G401.6 (cell line): Measurements from ENCODE around the gene PLEKHG1.

Source experiments
- FAIRE-seq: peaks from 2 replicates; lab custom pipeline; 2012; peaks lifted over from hg19 to GRCh38; lab: Jason Lieb, UNC

Gene PLEKHG1

GRCh38 chr6:150599199-150600009, at the start of gene PLEKHG1:
PLEKHG1 (plus strand) TSS chr6:150599885; CDS start chr6:150733682, 133,797 bp downstream.
- FAIRE-seq: no peak

GRCh38 chr6:150550244-150550643, 49.4 kb upstream of the PLEKHG1 start:
- no peak for FAIRE-seq

DNA sequence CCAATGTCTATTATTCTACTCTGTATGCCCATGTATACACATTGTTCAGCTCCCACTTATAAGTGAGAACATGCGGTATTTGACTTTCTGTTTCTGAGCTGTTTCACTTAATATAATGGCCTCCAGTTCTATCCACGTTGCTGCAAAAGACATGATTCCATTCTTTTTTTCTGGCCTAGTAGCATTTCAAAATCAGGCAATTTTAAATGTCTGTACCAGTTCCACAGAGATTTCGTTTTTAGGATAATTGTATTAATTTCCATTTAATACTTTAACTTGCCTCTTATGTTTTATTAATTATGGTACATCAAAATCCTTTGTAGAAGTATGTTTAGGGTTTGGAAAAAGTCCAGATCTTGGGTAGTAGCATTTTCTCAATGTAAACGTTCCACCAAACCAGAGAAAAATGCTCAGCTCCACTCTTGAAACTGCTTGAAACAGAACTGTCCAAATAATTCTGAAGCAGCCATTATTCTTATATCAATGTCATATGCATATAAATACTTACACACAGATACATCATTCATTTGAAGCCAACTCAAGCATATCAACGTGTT, 42.6 kb upstream of the PLEKHG1 start:
- FAIRE-seq: no peak

DNA sequence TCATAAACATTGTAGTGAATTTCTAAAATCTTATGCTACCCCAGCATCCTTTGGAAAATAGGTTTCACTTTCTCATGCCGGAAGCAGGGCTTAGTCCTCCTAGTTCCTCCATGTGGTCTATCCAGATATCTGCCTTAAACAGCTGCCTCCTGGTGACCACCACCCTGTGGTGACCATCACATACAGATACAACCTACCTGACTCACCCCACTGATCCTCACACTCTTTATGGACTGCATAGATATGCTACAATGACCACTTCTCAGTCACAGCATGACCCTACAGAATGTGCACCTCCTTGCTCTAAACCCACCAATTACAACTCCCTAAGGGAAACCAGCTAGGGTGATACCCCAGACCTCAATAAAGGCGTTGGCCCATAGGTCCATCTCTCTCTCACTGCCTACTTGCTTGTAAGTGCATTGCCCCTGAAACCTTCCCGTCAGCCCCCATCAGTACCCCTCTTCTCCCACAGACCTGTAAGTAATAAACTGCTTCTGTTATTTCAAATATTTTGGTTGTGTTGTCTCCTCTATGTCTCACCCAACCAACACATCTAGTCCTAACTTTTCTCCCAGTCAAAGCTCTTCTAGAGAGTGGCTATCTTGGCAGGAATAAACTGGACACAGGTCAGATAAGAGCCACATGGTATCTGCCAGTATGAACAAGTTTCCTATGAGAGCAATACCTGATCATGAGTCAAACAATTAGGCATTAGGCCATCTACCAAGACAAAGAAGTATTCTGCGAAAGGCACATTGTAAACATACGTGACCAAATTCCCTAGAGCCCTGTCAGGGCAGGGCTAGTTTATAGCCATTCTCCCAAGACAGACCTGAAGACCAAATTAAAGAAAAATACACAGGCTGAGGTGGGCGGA, 39.4 kb upstream of the PLEKHG1 start:
- FAIRE-seq: no peak

DNA sequence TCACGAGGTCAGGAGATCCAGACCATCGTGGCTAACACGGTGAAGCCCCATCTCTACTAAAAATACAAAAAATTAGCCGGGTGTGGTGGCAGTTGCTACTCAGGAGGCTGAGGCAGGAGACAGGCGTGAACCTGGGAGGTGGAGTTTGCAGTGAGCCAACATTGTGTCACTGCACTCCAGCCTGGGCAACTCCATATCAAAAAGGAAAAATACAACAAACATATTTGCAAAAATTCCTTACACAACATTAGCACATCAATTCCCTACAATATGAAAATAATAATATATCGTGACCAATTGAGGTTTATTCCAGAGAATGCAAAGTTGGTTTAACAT, 38.8 kb upstream of the PLEKHG1 start:
- FAIRE-seq: no peak

DNA sequence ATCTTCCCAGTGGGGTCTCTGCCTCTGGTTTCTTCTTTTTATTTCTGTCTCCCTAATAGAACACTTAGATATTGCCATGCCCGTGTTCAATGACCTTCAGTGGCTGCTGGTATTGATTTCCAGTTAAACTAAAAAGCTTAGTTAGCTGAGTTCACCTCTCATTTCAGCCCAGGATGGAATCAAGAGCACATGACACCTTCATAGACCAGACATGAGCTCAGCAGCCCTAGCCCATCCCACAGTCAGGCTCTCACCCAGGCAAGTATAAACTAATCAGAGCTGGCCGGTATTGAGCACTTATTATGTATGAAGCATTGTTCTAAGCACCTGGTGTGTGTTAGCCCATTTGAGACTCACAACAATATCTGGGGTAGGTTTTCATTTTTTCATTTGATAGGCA, 33.7 kb upstream of the PLEKHG1 start:
- no peak for FAIRE-seq

- no peak for FAIRE-seq
These were observed 33.2 kb upstream of the PLEKHG1 start for GRCh38 chr6:150566486-150566885.

DNA sequence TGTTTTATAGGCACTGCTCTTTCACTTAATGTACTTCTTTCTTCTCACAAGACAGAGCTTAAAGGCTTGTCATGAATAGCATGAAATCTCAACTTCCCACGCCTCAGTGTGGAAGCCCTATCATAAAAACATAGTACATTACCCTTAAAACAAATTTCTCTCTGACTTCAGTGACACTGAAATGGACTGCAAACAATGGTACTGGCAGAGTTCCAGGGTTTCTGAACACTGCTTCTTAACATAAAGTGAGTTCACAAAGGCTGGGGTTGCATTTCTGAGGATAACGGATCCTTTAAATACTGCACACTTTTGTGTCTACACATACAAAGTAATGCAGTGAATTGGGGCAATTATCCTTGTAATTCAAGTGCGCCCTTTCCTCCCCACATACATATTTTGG, 32.3 kb upstream of the PLEKHG1 start:
- no peak for FAIRE-seq

DNA sequence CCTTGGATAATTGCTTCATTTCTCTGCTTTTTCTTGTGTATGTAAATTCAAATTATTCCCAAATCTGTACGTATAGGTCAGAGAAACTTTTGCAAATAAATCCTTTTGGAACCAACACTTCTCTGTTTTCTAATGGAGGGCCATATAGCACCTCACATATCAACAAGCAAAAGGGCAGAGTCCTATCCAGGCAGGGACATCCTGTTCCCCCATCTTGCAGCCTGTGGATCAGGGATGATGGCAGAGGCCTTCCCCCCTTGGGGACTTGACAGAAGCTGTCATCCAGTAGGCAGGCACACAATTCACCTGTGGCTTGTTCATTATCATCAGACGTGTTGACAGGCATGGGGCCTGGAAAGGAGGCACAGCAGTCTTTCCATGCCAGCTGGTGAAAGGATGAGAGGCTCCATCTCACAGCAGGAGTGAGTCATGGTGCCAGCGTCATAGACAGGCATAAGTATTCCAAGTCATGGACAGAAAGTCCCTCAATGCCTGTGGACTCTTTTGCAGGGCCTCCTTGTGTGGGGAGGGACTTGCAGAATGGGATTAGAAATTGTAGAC, 31.8 kb upstream of the PLEKHG1 start:
- FAIRE-seq: no peak

DNA sequence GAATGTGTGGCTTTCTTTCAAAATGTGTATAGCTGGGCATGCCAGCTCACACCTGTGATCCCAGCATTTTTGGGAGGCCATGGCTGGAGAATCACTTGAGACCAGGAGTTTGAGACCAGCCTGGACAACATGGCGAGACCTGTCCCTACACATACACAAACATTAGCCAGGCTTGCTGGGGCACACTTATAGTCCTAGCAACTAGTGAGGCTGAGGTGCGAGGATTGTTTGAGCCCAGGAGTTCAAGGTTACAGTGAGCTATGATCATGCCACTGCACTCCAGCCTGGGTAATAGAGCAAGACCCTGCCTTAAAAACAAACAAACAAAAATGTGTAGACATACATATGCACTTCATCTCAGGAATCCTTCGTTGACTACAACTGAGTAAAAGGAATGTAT, 31.1 kb upstream of the PLEKHG1 start:
- no peak for FAIRE-seq

DNA sequence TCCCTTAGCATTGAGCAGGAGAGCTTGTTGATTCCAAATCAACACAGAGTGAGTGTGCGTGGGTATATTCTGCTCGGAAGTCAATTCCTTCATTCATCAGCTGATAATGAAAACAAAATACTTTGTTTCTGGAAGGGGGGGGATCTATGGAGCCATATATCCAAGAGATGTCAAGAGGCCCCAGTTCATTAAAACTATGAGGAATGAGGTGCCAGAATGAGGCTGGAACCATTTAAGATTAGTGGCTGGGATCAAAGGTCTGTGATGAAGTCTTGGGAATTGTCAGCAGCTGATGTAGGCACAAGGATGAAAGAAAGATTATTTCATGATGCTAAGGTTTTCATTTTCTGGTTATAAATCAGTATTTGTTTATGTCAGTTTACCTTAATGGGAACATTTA, 30.5 kb upstream of the PLEKHG1 start:
- FAIRE-seq: no peak

DNA sequence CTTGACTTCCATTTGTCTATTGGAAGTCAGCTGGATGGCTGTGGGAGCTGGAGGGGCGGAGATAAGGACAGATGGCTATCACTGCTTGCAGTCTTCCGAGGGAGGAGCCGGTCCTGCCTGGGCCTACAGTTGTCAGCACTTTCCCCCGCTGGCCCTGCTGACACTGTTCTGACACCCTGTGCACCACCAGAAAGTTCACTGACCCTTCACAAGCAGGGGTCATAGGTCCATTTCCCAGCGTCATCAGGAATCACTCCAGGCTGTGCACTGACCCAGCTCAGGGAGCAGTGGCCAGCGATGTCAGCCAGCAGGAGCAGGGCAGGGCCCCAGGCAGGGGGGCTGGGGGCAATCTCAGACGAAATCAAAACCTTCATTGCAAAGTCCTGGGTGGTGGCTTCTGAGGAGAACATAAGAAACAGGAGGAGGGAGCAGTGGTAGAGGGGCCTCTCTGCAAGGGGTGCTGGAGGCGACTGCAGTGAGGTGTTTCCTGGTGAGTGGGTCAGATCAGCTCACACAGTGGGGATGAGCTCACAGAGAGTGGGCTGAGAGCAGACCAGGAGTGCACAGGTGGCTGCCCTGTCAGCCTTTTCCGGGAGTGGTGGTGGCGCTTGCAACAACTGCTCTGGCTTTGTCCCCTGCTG, 26.5 kb upstream of the PLEKHG1 start:
- no peak for FAIRE-seq

DNA sequence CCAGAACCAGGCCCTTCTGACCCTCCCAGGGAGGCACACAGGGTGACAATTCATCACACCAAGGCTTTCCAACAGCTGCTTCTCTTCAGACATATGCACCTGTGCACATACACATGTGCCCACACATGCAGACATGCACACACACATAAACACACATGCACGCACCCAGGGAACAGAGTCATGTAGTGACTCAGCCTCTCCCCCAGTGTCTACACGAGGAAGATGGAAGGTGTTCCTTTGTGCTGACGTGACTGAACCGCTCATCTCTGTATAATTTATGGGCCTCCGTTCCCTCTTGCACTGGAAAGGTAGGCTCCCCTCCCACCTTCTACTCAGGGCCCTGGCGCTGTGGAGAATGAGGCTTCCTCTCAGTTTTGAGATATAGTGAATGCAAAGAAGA, 23.8 kb upstream of the PLEKHG1 start:
- no peak for FAIRE-seq

DNA sequence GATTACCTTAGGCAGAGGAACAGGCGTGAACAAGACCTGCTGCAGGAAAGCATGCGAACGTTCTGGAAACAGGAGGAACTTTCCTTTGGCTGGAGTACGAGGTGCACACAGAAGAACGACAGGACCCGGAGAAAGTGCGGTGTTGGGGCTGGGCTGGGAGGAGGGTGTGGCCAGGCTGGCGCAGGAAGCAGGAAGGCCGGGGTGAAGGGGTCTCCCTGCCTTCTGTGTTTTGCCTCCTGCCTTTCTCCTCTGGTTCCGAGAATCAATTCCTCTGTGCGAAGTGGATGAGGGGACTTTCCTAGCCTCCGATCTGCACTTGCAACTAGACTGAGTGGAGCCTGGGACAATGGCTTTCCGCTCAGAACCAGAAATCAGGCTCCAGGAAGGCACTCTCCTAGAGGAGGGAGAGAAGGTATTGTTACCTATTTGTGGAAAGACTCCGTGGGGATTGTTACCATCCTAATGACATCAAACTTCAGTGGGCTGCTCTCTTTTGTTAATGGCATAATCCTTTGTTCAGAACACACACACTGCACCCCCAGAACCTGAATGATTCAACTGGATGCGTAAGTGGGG, 22.9 kb upstream of the PLEKHG1 start:
- no peak for FAIRE-seq

DNA sequence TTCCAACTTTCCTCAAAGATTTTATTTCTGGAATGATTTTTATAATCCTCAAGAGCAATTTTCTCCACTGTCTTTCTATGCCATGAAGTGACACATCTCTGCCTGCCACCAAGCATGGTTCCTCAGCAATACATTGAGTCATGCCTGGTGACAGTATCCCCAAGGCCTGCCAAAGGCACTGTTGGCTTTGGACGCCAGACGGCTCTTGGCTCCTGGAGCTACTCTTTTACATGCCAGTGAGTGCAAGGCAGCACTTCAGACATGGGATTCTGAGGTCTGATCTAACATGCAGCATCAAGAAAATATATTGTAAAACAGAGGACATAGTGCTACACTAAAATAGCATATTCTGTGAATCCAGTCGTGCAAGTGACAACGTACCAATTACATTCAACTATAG, 20.1 kb upstream of the PLEKHG1 start:
- FAIRE-seq: no peak

GRCh38 chr6:150580489-150580888, 19.2 kb upstream of the PLEKHG1 start:
- no peak for FAIRE-seq

DNA sequence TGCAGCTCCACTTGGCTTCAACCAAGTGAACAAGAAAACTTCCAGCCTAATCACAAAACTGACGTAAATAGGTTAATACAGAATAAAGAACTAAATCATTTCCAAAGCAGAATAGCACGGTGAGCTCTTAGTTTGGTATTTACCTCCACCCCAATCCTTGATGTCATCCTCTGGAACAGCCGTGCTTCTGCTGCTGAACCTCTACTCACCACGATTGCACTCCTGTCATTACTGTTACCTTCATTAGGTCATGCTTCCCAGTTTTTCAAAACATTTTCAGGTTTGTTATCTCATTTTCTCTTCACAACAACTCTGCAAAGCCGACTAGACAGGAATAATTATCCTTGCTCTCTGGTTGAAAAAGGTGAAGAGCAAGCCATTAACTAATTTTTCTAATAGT, 15.6 kb upstream of the PLEKHG1 start:
- no peak for FAIRE-seq

DNA sequence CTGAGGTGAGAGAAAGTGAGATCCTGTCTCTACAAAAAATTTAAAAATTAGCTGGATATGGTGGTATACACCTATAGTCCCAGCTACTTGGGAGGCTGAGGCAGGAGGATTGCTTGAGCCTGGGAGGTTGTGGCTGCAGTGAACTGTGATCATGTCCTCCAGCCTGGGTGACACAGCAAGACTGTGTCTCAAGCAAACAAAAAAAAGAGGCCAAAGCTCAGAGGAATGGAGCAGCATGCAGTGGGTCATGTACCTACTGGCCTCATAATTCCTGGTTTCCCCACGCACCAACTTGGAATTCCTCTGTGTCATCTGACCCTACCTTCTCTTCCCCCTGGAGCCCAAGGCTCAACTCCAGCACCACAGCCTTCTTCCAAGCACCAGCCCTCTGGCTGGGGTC, 15.1 kb upstream of the PLEKHG1 start:
- no peak for FAIRE-seq

DNA sequence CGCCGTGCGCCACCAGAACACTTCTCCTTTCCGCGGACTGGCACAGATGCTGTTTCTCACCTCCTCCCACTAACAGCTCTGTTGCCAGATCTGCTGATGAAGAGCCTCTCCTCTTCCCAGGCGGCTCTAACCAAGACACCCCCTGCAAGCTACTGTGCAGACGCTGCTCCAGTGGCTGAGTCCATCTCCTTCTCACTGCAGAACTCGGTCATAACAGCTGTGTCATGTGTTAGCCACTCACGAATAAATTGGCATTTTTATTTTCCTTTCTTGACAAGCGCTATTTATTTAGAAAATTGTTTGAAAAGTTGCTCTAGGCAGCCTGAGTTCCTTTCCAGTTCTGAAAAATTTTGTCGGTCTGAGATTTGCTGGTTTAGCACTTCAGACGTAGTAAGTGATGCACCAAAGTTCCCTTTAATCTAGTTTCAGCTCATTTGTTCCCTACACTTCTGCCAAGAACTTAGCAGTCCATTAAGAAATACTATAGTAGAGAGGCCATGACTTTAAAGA, 12.8 kb upstream of the PLEKHG1 start:
- FAIRE-seq: no peak

DNA sequence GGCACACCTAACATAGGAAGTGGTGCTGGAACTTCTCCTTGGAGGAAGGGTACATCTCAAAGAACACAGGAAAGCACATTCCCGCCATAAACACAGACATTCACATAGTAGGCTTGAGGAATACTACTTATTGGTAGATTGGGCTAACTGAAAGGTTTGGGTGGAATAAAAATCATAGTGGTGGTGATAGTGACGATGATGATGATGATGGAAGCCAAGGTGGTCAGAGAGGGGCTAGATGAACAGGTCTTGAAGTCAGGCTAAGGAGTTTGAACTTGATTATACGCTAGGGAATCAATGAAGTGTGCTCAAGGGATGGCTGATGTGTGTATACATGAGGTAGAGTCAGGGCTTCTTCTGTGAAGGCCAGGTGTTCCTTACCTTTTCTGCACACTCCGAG, 12.0 kb upstream of the PLEKHG1 start:
- no peak for FAIRE-seq

- no peak for FAIRE-seq
These were observed 10.7 kb upstream of the PLEKHG1 start for GRCh38 chr6:150588888-150589499.
